GM19397 (cell line): ENCODE results near the gene SLC44A4.
A peak's percentile ranks its signal among the peaks of the same experiment; 100 is the strongest.

Experiments
- ATAC-seq: cut with Tn5 transposase; IDR thresholded peaks from one replicate; pipeline ENCODE4 v1.9.1; 2021; ENCODE audit warnings: mild to moderate bottlenecking, moderate library complexity; ENCODE audit not compliant: unreplicated experiment

The SLC44A4 gene

GRCh38 chr6:31901415-31901952 is 22.7 kb upstream of the SLC44A4 start:
- ATAC-seq: no peak

- ATAC-seq: no peak
Measured at GRCh38 chr6:31900917-31901414, 22.2 kb upstream of the SLC44A4 start.

GRCh38 chr6:31899882-31900722 is 21.3 kb upstream of the SLC44A4 start:
- ATAC-seq: no peak

- no peak for ATAC-seq
Measured at GRCh38 chr6:31899215-31899614, 20.4 kb upstream of the SLC44A4 start.

GRCh38 chr6:31898383-31899011 is 19.7 kb upstream of the SLC44A4 start:
- no peak for ATAC-seq

GRCh38 chr6:31897612-31898382 is 19.0 kb upstream of the SLC44A4 start, which contains the start of gene EHMT2:
EHMT2 (minus strand) TSS chr6:31897698; CDS start chr6:31897677, 21 bp downstream.
- ATAC-seq: peak; percentile 39

GRCh38 chr6:31896856-31897611 is 18.2 kb upstream of the SLC44A4 start:
- ATAC-seq: peak; percentile 10

GRCh38 chr6:31896493-31896855 is 17.7 kb upstream of the SLC44A4 start:
- ATAC-seq: no peak

GRCh38 chr6:31892821-31893220 is 14.0 kb upstream of the SLC44A4 start:
- no peak for ATAC-seq

GRCh38 chr6:31889331-31889972 is 10.7 kb upstream of the SLC44A4 start:
- no peak for ATAC-seq

GRCh38 chr6:31888276-31889258 is 9.8 kb upstream of the SLC44A4 start:
- ATAC-seq: no peak

GRCh38 chr6:31887173-31888007 is 8.6 kb upstream of the SLC44A4 start:
- no peak for ATAC-seq

- ATAC-seq: no peak
Measured at GRCh38 chr6:31886541-31886991, 7.8 kb upstream of the SLC44A4 start.

GRCh38 chr6:31884528-31885035 is 5.8 kb upstream of the SLC44A4 start:
- no peak for ATAC-seq

- no peak for ATAC-seq
Measured at GRCh38 chr6:31883676-31884075, 4.9 kb upstream of the SLC44A4 start.

GRCh38 chr6:31882344-31882743 is 3.5 kb upstream of the SLC44A4 start:
- no peak for ATAC-seq

- ATAC-seq: no peak
Measured at GRCh38 chr6:31881136-31881859, 2.5 kb upstream of the SLC44A4 start.
